GM12801 (cell line): ENCODE data around the gene TBX15.

Experiments used
- TF ChIP-seq, protein P1 (sequence below): IDR thresholded peaks from one replicate; pipeline ENCODE4 v1.5.1; 2011; ENCODE audit warnings: control low read depth; ENCODE audit not compliant: insufficient read length; ENCODE audit errors: extremely low read depth

The TBX15 gene

DNA sequence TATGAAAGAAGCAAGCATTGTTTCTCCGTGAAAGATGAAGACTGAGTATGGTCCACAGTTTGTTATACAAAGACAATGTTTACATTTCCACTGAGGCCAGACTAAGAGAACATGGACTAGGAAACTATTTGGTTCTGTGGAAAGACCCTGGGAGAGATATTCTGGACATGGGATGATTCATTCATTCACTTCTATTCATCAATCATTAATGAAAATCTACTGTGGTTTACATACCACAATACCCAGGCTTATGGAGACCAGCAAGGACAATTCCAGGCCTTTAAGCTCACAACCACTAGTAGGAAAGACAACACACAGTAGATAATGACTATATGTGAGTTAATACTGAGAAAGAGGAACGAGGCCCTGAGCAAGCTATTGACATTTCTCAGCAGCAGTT, 125.4 kb downstream of the TBX15 start:
- TF ChIP-seq, protein P1, sequence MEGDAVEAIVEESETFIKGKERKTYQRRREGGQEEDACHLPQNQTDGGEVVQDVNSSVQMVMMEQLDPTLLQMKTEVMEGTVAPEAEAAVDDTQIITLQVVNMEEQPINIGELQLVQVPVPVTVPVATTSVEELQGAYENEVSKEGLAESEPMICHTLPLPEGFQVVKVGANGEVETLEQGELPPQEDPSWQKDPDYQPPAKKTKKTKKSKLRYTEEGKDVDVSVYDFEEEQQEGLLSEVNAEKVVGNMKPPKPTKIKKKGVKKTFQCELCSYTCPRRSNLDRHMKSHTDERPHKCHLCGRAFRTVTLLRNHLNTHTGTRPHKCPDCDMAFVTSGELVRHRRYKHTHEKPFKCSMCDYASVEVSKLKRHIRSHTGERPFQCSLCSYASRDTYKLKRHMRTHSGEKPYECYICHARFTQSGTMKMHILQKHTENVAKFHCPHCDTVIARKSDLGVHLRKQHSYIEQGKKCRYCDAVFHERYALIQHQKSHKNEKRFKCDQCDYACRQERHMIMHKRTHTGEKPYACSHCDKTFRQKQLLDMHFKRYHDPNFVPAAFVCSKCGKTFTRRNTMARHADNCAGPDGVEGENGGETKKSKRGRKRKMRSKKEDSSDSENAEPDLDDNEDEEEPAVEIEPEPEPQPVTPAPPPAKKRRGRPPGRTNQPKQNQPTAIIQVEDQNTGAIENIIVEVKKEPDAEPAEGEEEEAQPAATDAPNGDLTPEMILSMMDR = no peak

DNA sequence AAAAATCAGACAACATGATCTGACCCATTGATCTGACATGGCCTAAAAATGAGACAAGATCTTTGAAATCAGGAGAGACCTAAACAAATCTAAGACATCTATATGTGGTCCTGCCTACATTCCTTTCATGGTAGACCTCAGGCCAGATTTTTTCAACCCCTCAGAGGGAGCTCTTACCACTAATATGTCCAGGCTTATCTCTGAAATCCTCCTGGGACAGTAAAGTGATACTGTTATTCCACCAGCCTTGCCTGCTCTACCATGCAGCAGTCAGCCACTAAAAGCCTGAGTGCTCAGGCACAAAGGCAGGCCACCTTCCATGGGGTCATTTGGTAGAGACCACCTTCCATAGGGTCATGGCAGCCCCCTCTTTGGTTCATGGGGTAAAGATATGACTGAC, 126.9 kb downstream of the TBX15 start:
- TF ChIP-seq, protein P1 = no peak

DNA sequence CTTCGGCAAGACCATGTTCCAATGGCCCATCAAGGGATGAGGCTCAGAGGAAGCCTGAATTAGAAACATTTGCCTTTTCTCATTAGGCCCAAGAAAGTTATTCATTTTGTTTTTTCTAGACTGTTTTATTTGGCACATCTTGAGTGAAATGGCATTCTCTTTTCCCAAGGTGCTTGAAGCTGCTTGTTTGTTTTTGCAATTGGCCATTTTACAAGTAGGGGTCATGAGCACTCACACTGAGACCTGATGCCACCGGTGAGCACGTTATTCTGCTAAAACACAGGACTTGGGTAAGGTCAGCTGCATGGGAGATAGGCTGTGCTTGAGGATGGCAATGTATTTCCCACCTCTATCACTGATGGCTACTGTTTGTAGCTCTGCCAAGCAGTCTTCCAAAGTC, 128.1 kb downstream of the TBX15 start:
- TF ChIP-seq, protein P1 = no peak

DNA sequence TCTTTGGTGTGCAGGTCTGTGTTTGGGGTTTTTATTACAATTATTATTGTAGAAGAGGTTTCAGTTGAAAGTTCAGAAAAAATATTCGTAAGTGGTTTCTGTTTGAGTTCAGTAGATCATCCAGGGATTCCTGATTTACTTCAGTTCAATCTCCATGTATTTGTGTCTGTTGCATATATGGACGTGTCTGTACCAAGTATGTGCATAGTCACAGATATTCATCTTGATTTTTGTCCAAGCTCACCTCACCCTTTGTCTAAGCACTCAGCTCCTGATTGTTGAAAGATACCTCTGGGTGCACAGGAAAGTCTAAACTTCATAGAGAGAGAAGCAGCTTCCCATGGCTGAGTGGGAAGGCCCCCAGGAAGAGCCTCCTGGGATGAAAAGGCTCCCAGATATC, 141.7 kb downstream of the TBX15 start:
- TF ChIP-seq, protein P1 = no peak

DNA sequence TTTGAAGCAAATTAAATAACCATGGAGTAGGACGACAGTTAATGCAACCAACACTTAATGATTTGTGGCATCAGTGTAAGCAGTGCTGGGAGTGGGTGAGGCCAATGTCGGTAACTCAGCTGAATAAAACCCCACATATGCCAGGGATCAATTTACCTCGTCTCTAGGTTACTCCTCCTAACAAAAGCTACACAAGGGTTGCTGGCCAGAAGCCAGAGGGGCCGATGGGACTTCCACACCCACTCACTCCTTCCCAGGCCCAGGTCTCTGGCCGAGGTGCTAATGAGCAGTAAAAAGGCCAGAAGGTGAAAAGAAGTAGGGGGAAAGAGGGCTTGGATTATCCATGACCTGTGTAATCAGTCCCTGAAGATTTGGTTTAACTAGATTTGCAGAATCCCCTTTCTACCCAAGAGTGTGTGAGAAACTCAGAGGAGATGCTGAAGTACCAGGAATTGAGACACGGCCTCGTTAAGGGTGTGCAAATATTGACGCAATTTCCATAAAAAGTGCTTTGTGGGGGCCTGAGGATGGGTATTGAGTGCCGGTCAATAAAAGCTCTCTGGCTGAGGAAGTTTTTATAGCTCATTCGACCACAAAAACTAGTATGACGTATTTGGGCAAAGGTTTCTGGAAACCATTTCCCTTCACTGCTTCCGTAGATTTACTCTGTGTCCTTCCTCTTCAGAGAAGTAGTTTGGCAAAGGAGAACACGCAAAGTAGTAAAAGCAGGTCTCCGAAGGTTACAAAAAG, 145.5 kb downstream of the TBX15 start:
- TF ChIP-seq, protein P1 = no peak

DNA sequence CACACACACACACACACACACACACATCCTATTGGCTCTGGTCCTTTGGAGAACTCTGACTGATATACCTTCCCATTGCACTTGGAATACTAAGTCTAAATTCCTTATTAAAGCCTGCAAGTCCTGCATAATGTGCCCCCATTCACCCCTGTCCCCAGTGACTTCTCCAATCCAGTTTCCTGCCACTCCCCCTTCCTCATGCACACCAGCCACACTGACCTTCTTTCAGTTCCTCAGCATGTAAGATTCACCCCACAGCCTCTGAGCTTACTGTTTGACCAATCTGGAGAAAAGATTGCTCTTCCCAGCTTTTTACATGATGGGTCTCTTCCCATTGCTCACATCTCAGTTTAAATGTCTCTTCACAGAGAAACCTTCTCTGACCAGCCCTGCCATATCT, 146.6 kb downstream of the TBX15 start:
- TF ChIP-seq, protein P1 = no peak
